LNCaP clone FGC (cell line): Measurements from ENCODE around the gene IL36RN.

Experiments used
- DNase-seq: peaks from one replicate; pipeline ENCODE4 v3.0.0-alpha.2; 2011; ENCODE audit warnings: low read depth
- H3K4me3 ChIP-seq: 2 replicates; pipeline ENCODE4 v1.5.1; 2011; ENCODE audit warnings: mild to moderate bottlenecking, low read depth, low read length, control low read depth
- CTCF ChIP-seq: IDR thresholded peaks from 2 replicates; pipeline ENCODE4 v1.5.1; 2012; ENCODE audit warnings: mild to moderate bottlenecking; ENCODE audit not compliant: control insufficient read depth, insufficient read depth; ENCODE audit errors: extremely low read depth

Gene IL36RN

DNA sequence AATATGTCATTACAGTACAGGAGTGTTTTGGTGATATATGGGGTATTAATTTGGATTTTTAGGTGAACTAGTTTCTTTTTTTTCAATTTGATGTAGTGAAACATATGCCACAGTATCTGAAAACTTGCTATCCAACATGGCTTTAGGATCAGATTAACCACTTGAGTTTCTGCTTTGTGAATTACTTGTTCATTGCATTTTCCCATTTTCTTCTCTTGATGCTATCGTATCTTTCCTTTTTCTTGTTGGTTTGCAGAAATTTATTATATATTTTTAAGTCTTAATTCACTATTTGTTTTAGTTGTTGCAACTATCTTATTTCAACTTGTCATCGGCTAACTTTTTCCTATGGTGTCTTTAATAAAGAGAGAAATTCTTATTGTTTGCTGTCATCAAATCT, 44.9 kb upstream of the IL36RN start:
- no peak overlapping the region for H3K4me3 ChIP-seq
- no peak for TF ChIP-seq CTCF
- DNase-seq, result no peak

DNA sequence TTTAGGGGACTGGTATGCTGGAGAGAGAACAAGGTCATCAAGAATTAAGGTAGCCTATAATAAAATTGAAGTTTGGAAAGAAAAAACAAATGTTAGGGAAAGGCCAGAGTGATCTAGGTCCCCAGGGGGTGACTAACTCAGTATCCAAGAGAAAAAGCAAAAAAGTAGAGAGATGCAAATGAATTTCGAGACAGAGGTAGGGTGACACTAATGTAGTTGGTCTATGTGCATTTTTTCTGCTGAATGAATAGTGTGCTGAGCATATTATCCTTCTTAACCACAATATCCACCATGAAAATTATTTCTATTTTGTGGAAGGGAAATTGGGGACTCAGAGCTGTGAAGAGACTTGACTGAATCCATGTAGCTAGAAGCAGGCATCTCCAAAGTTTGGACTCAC, 44.0 kb upstream of the IL36RN start:
- no peak overlapping the region for H3K4me3 ChIP-seq
- TF ChIP-seq CTCF, result no peak
- no peak for DNase-seq

DNA sequence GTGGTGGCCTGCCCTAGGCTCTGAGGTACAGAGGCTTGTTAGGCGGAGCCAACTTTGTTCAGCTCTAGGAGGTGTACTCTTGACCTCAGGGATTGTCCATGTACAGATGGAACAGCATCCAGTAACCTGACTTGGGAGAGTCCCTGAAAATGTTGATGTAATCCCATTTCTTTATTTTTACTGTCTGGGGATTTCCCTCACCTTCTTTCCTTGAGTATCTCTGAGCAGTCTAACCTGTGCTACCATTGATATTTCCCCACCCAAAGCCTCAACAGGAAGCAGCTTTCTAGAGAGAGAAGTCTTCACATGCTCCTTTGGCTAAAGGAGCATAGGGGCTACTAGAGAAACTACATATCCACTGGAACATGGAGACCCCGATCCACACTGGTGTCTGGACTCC, 43.3 kb upstream of the IL36RN start:
- DNase-seq, result no peak
- no peak for TF ChIP-seq CTCF

DNA sequence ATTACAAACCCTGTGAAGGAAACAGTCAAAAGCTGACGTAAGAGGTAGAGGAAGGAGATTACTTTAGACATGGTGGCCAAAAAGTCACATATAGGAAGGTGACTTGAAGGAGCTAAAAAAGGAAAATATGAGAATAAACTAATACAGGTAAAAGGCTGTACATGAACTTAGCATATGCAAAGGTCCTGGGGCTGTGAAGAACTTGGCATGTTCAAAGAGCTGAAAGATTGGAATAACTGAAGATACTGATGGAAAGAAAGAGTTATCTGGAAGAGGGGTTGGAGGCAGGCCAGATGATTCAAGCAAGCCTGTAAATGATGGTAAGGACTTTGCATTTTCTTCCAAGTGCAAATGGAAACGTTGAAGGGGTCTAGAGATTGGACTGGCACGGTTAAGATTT, 40.5 kb upstream of the IL36RN start:
- no peak overlapping the region for H3K4me3 ChIP-seq
- no peak for DNase-seq
- TF ChIP-seq CTCF, result no peak

More for the DNA sequence above, 43.3 kb upstream of the IL36RN start:
- no peak overlapping the region for H3K4me3 ChIP-seq

GRCh38 chr2:113021312-113021711, 37.7 kb upstream of the IL36RN start:
- no peak for TF ChIP-seq CTCF

GRCh38 chr2:113024764-113025163, 34.2 kb upstream of the IL36RN start:
- no peak for TF ChIP-seq CTCF
- no peak for DNase-seq
- H3K4me3 ChIP-seq, result no peak overlapping the region

More at GRCh38 chr2:113021312-113021711, 37.7 kb upstream of the IL36RN start:
- DNase-seq, result no peak
- no peak overlapping the region for H3K4me3 ChIP-seq

DNA sequence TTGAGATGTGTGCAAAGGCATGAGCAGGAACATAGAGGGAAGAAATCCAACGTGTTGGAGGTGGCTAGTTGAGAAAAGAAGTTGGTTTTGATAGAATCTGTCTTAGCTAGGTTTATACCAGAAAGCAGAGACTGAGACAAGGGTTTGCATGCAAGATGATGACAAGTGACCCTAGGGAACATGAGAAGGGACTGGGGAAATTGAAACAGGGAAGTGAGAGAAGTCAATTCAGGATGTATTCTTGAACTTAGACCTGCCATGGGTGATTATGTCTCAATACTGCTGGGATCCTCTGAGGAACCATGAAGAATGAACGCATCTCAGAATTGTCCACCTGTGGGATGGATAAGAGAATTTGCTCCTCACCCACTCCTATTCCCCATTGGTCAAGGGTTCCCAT, 33.3 kb upstream of the IL36RN start:
- TF ChIP-seq CTCF, result no peak
- DNase-seq, result no peak
- H3K4me3 ChIP-seq, result no peak overlapping the region
